ENCODE data around the gene PCDHGA2. TPM values are rescaled to one million over a fixed set of nuclear protein-coding genes. Genes with fewer than 3 reads are reported as not detected.
"Not testable (repeated sequence)": the region's sequence is repeated elsewhere in the genome, so short reads cannot be mapped to it uniquely, and the experiment has no call there.

PCDHGA2 gene
- total RNA-seq, 2 experiments from 2014 or later, result 0.04 TPM; not detected in 1

- ChIA-PET POLR2A (no interaction called here), CTCF (interaction anchor here (1.0 to 1.4 kb wide), 3 partner anchors 14 to 23 kb away, joined by 3 to 4 read pairs (median 3); partner anchors contain the start of gene TAF7)
Observed at GRCh38 chr5:141343242-141343952, 4.8 kb downstream of the PCDHGA2 start, which contains the start of gene PCDHGA3. TSS of gene PCDHGA3 (plus strand) at chr5:141343829. CDS start at chr5:141344034, 205 bp downstream.

GRCh38 chr5:141343953-141344463, 5.4 kb downstream of the PCDHGA2 start:
- CTCF ChIA-PET, result interaction anchor here (1.0 to 1.4 kb wide), 3 partner anchors 14 to 24 kb away, joined by 3 to 4 read pairs (median 3); partner anchors contain the start of gene TAF7
- POLR2A ChIA-PET, result no interaction called here

DNA sequence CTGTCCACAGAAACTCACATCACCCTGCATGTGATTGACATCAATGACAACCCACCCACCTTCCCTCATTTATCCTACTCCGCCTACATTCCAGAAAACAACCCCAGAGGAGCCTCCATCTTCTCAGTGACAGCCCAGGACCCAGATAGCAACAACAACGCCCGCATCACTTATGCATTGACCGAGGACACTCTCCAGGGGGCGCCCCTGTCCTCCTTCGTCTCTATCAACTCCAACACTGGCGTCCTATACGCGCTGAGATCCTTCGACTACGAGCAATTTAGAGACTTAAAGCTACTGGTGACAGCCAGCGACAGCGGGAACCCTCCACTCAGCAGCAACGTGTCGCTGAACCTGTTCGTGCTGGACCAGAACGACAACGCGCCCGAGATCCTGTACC, 6.8 kb downstream of the PCDHGA2 start:
- POLR2A ChIA-PET, result no interaction called here

GRCh38 chr5:141346017-141346416, 7.5 kb downstream of the PCDHGA2 start:
- POLR2A ChIA-PET, CTCF ChIA-PET: not testable (repeated sequence)

More for the DNA sequence above, 6.8 kb downstream of the PCDHGA2 start:
- CTCF ChIA-PET, result no interaction called here

- ChIA-PET CTCF (interaction anchor here (0.9 to 1.3 kb wide), 2 partner anchors 30 to 57 kb away, joined by 3 read pairs; no protein-coding TSS in a partner anchor), POLR2A (no interaction called here)
Observed at GRCh38 chr5:141349917-141350619, 11.5 kb downstream of the PCDHGA2 start, which contains the start of gene PCDHGB1. TSS of gene PCDHGB1 (plus strand) at chr5:141350099. CDS start at chr5:141350261, 162 bp downstream.

DNA sequence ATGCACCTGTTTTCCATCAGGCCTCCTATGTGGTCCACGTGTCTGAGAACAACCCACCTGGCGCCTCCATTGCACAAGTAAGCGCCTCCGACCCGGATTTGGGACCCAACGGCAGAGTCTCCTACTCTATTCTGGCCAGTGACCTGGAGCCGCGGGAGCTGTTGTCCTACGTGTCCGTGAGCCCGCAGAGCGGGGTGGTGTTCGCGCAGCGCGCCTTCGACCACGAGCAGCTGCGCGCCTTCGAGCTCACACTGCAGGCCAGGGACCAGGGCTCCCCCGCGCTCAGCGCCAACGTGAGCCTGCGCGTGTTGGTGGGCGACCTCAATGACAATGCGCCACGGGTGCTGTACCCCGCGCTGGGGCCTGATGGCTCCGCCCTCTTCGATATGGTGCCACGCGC, 13.0 kb downstream of the PCDHGA2 start:
- POLR2A ChIA-PET, result no interaction called here
- CTCF ChIA-PET, result interaction anchor here (1.2 kb wide), 1 partner anchor 143 kb away, joined by 4 read pairs; the partner anchor contains the start of gene PCDHB12

- ChIA-PET CTCF (interaction anchor here (0.5 to 0.8 kb wide), 2 partner anchors 9 to 56 kb away, joined by 3 to 4 read pairs; partner anchors contain the start of gene PCDHGA5), POLR2A (no interaction called here)
Observed at GRCh38 chr5:141354900-141355469, 16.4 kb downstream of the PCDHGA2 start, which contains the start of gene PCDHGA4. TSS of gene PCDHGA4 (plus strand) at chr5:141355021. CDS start at chr5:141355108, 87 bp downstream.

DNA sequence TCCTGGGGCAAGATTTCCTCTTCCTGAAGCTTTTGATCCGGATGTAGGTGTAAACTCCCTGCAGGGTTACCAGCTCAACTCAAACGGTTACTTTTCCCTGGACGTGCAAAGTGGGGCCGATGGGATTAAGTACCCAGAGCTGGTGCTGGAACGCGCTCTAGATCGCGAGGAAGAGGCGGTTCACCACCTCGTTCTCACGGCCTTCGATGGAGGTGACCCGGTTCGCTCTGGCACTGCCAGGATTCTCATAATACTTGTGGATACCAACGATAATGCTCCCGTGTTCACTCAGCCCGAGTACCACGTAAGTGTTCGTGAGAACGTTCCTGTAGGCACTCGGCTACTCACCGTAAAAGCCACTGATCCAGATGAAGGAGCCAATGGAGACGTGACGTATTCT, 17.1 kb downstream of the PCDHGA2 start:
- POLR2A ChIA-PET, result no interaction called here
- CTCF ChIA-PET, result interaction anchor here (0.5 to 0.8 kb wide), 2 partner anchors 8 to 55 kb away, joined by 3 to 4 read pairs; partner anchors contain the start of gene PCDHGA5

DNA sequence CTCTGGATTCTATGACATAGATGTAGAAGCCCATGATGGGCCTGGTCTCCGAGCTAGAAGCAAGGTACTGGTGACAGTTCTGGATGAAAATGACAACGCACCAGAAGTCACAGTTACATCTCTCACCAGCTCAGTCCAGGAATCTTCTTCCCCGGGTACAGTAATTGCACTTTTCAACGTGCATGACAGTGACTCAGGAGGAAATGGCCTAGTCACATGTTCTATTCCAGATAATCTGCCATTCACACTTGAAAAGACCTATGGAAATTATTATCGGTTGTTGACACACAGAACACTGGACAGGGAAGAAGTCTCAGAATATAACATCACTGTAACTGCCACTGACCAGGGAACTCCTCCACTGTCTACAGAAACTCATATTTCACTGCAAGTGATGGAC, 17.6 kb downstream of the PCDHGA2 start:
- CTCF ChIA-PET, result no interaction called here
- POLR2A ChIA-PET, result no interaction called here

DNA sequence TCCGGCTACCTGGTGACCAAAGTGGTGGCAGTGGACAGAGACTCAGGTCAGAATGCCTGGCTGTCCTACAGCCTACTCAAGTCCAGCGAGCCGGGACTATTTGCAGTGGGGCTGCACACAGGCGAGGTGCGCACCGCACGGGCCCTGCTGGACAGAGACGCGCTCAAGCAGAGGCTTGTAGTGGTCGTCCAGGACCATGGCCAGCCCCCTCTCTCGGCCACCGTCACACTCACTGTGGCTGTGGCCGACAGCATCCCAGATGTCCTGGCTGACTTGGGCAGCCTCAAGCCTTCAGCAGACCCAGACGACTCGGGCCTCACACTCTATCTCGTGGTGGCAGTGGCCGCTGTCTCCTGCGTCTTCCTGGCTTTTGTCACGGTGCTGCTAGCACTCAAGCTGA, 18.4 kb downstream of the PCDHGA2 start:
- ChIA-PET CTCF (no interaction called here), POLR2A (no interaction called here)

DNA sequence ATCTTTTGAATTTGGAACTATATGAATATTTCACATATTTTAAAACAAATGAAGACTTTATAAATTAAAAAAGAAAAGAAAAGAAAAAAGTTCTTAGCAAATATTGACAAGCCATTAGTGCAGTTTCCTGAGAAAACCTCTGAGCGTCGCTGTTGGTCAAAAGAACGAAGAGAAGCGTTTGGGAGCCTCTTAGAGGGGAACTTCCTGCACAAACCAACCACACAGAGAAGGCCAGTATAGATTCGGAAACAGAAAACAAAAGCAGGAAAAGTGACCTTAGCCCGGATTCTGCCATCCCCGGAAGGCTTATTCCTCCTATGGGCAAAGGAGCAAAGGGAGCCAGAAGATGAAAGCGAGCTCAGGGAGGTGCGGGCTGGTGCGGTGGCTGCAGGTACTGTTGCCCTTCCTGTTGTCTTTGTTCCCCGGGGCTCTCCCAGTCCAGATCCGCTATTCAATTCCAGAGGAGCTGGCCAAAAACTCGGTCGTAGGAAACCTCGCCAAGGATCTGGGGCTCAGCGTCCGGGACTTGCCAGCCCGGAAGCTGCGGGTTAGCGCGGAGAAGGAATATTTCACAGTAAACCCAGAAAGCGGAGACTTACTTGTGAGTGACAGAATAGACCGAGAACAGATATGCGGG, 21.3 kb downstream of the PCDHGA2 start, which contains the start of gene PCDHGB2:
PCDHGB2 (plus strand) TSS at position 205 of the 637 bp plus-strand sequence; CDS start at position 347, 142 bp downstream.
- ChIA-PET POLR2A (no interaction called here), CTCF (interaction anchor here (1.4 kb wide), 1 partner anchor 204 kb away, joined by 4 read pairs; no protein-coding TSS in a partner anchor)

GRCh38 chr5:141360685-141361084, 22.1 kb downstream of the PCDHGA2 start:
- ChIA-PET POLR2A (no interaction called here), CTCF (interaction anchor here (1.4 kb wide), 1 partner anchor 203 kb away, joined by 4 read pairs; no protein-coding TSS in a partner anchor)

DNA sequence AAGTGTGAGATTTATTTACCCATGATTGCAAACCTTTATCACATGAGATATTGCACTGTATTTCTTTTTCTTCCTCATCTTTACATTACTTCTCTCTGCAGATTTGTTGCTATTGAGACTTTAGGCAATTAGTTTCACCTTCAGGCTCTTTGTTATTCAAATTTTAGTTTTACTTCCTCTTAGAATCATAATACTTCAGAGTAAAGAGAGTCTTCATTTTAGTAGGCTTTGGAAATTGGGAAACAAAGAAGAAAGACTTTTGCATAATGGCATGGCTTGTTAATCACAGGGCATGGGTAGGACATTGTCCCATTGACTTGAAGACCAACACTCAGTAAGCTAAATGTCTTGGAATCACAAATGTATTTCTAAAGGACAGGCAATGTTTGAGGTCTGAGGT, 24.2 kb downstream of the PCDHGA2 start:
- ChIA-PET CTCF (no interaction called here), POLR2A (no interaction called here)

GRCh38 chr5:141363952-141364660, 25.5 kb downstream of the PCDHGA2 start, which contains the start of gene PCDHGA5:
TSS of gene PCDHGA5 (plus strand) at chr5:141364162. CDS start at chr5:141364331, 169 bp downstream.
- ChIA-PET POLR2A (no interaction called here), CTCF (interaction anchor here (1.0 kb wide), 1 partner anchor 9 kb away, joined by 3 read pairs; no protein-coding TSS in a partner anchor)

- ChIA-PET POLR2A (no interaction called here), CTCF (no interaction called here)
Observed at GRCh38 chr5:141366016-141366896, 27.7 kb downstream of the PCDHGA2 start.

DNA sequence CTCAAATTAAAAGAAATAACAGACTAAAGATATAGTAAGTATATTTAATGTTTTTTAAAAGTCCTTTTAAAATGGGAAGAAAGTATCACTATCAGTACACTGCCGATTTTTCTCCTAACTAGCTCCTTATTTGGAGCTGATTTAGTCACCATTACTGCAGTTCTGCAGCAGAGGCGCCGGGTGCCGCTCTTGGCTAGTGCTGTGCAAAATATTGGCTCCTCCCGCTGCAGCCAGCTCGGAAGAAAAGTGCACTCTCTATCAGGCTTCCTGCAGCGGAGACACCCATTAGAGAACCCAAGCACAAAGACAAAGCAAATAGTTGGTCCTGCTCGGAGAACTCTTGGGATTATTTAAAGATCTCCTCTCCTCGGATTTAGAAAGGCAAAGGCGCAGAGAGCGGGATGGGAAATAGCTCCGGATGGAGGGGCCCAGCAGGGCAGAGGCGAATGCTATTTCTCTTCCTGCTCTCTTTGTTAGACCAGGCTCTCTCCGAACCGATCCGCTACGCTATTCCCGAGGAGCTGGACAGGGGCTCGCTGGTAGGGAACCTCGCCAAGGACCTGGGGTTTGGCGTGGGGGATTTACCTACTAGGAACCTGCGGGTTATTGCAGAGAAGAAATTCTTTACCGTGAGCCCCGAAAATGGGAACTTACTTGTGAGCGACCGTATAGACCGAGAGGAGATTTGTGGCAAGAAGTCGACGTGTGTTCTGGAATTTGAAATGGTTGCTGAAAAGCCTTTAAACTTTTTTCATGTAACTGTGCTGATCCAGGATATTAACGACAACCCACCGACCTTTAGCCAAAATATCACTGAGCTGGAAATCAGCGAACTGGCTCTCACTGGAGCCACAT, 31.7 kb downstream of the PCDHGA2 start, which contains the start of gene PCDHGB3:
PCDHGB3 (plus strand) TSS at position 249 of the 855 bp plus-strand sequence; CDS start at position 402, 153 bp downstream.
- ChIA-PET CTCF (interaction anchor here (1.0 to 1.1 kb wide), 2 partner anchors 50 to 188 kb away, joined by 3 read pairs; no protein-coding TSS in a partner anchor), POLR2A (no interaction called here)

Measured in activated CD8-positive, alpha-beta memory T cell treated with anti-CD3 and anti-CD28 coated beads for 36 hours (primary cell).